Erythroblast (primary cell): ENCODE results near the gene FRMD3.

ENCODE experiments used
- DNase-seq, 2 experiments: peaks; one replicate each; lab custom pipeline; 2025; lab: John Stamatoyannopoulos, UW
- GATA1 ChIP-seq: IDR thresholded peaks from 2 replicates; pipeline ENCODE4 v1.6.1; 2011; ENCODE audit warnings: low read depth, mild to moderate bottlenecking, control low read depth, low read length, moderate library complexity
- POLR2A ChIP-seq: IDR thresholded peaks from 2 replicates; pipeline ENCODE4 v1.6.1; 2011; ENCODE audit warnings: mild to moderate bottlenecking, low read length

The FRMD3 gene

GRCh38 chr9:83425240-83425639 lies 113.0 kb downstream of the FRMD3 start:
- TF ChIP-seq GATA1 (no peak), POLR2A (no peak)
- no peak for DNase-seq

- TF ChIP-seq POLR2A (no peak), GATA1 (no peak)
- no peak for DNase-seq
Observed at GRCh38 chr9:83424831-83425230, 113.4 kb downstream of the FRMD3 start.

GRCh38 chr9:83423815-83424707 lies 114.1 kb downstream of the FRMD3 start:
- no peak for DNase-seq
- no peak for TF ChIP-seq GATA1
- no peak for TF ChIP-seq POLR2A

GRCh38 chr9:83422527-83422926 lies 115.7 kb downstream of the FRMD3 start:
- no peak for TF ChIP-seq GATA1
- no peak for TF ChIP-seq POLR2A
- DNase-seq: no peak

- no peak for DNase-seq
- TF ChIP-seq POLR2A (no peak), GATA1 (no peak)
Observed at GRCh38 chr9:83420486-83420885, 117.7 kb downstream of the FRMD3 start.

- TF ChIP-seq GATA1 (no peak), POLR2A (no peak)
Observed at GRCh38 chr9:83419961-83420360, 118.2 kb downstream of the FRMD3 start.

GRCh38 chr9:83418283-83418682 lies 119.9 kb downstream of the FRMD3 start:
- no peak for DNase-seq
- TF ChIP-seq GATA1 (no peak), POLR2A (no peak)

More at GRCh38 chr9:83419961-83420360, 118.2 kb downstream of the FRMD3 start:
- DNase-seq: no peak

GRCh38 chr9:83413367-83413766 lies 124.8 kb downstream of the FRMD3 start:
- TF ChIP-seq POLR2A (no peak), GATA1 (no peak)
- no peak for DNase-seq

GRCh38 chr9:83410701-83411100 lies 127.5 kb downstream of the FRMD3 start:
- DNase-seq: no peak
- TF ChIP-seq GATA1: no peak
- TF ChIP-seq POLR2A: no peak

- DNase-seq: no peak
- TF ChIP-seq GATA1 (no peak), POLR2A (no peak)
Observed at GRCh38 chr9:83406921-83407320, 131.3 kb downstream of the FRMD3 start.

GRCh38 chr9:83405759-83406158 lies 132.4 kb downstream of the FRMD3 start:
- no peak for DNase-seq
- TF ChIP-seq POLR2A: no peak
- no peak for TF ChIP-seq GATA1

GRCh38 chr9:83403527-83404238 lies 134.5 kb downstream of the FRMD3 start:
- DNase-seq: no peak
- TF ChIP-seq POLR2A: no peak
- TF ChIP-seq GATA1: no peak

- TF ChIP-seq POLR2A: no peak
- no peak for TF ChIP-seq GATA1
- no peak for DNase-seq
Observed at GRCh38 chr9:83401328-83401900, 136.8 kb downstream of the FRMD3 start.

GRCh38 chr9:83396813-83397212 lies 141.4 kb downstream of the FRMD3 start:
- DNase-seq: no peak
- no peak for TF ChIP-seq GATA1
- no peak for TF ChIP-seq POLR2A
